Left hindlimb (tissue), 1 donor: ENCODE results near the gene GRM8.
"Not testable (repeated sequence)": the region's sequence is repeated elsewhere in the genome, so short reads cannot be mapped to it uniquely, and the experiment has no call there.

Experiments used
- DNase-seq: peaks from one replicate; pipeline ENCODE4 v3.0.0-alpha.2; 2018

GRM8 gene

GRCh38 chr7:127021857-127022256 is 230.9 kb downstream of the GRM8 start:
- DNase-seq = no peak

- DNase-seq = no peak
These were observed 231.6 kb downstream of the GRM8 start for GRCh38 chr7:127021019-127021738.

DNA sequence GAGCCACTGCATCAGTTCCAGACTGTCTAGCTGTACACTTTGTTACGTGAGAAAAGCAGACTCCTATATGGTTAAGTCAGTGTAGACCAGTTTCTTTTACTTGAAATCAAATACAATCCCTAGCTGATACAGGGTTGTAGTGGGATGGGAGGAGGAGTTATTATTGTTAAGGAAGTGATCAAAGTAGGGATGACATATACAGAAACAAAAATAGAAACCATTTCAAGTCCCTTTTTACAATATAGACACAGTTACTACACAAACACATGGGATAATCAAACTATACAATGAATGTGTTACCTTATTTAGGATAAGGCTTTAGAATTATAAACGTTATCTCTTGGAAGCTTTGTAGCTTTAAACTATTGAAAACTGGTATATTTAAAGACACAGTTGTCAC is 233.9 kb downstream of the GRM8 start:
- no peak for DNase-seq

GRCh38 chr7:127017196-127017595 is 235.5 kb downstream of the GRM8 start:
- DNase-seq = no peak

DNA sequence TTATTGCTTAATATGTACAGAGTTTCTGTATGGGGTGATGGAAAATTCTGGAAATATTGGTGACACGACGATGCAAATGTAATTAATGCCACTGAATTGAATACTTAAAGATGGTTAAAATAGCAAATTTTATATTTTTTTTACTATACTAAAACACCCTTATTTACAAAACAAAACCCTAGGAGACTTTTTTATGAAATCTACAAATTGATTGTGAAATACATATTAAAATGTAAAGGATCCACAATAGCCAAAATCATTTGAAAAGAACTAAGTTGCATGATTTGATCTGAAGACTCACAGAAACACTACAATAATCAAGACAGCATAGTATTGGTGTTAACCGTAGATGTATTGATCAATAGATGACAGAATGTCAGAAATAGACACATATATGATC is 252.0 kb downstream of the GRM8 start:
- no peak for DNase-seq

DNA sequence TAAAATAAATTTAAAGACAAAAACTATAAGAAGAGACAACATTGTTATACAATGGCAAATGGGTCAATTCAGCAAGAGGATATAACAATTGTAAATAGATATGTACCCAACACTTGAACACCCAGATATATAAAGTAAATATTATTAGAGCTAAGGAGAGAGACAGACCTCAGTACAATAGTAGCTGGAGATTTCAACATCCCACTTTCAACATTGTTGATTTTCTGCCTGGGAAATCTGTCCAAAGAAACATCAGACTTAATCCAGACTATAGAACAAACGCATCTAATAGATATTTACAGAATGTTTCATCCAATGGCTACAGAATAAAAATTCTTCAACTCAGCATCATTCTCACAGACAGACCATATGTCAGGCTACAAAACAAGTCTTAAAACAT is 256.1 kb downstream of the GRM8 start:
- DNase-seq = no peak

DNA sequence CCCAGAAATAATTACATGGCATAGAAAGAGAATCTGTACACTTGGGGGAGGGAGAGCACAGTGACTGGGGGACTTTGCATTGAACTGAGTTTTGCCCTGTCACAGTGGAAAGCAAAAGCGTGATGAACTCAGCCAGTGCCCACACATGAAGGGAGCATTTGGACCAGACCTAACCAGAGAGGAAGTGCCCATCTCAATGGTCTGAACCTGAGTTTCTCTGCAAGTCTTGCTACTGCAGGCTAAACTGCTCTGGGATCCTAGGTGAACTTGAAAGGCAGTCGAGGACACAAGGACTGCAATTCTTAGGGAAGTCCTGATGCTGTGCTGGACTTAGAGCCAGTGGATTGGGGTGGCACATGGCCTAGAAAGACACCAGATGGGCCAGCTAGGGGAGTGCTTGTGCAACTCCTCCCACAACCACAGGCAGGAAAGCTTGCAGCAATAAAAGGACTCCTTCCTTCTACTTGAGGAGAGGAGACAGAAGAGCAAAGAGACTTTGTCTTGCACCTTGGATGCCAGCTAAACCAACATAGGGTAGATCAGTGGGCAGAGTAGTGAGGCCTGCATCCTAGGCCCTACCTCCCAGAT is 259.0 kb downstream of the GRM8 start:
- no peak for DNase-seq

DNA sequence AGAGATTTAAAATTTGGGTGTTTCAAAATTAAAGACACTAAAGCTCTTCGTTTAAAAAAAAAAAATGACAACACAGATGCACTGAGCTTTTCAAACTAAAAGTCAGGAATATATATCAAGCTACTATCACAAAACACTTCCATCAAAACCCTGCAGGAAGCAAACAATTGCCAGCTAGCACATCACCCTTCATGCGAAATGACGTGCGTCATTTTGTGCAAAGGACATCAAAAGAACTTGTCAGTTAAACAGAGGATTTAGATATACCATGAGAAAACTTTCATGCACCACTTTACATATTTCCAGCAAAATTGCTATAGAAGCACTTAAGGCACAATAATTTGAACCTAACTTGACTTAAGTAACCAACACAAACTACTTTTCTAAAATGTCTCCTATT is 264.7 kb downstream of the GRM8 start:
- DNase-seq = no peak

DNA sequence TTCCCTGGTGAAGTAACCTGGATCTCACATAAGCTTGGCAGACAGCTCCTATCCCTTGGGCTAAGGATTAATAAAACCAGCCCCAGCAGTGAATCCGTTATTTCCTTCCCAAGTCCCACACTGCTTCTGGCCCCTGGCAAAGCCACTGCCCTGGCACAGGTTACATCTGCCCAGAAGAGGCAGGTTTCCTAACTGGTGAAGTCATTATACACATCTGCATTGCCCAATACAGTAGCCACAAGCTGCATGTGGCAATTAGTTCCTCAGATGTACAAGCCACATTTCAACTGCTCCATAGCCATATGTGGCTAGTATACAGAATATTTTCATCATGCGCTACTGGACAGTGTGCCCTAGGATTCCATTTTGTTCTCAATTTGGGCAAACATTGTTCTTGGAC is 273.0 kb downstream of the GRM8 start:
- no peak for DNase-seq

DNA sequence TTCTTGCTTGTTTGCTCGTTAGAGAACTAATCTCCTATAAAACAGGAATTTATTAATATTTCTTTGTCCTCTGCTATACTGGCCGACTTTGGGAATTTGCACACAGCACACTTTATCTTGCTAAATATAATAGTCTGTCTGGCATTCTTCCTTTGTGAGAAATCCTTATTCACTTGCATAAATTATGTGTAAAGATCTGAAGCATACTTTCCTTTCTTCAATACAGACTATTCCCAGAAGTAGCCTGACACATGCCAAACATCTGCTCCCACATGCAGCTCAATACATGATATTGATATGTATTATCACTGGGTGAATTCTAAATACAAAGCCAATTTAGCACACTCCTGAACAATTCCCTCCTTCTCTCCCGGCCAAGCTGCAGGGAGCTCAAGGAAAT is 273.9 kb downstream of the GRM8 start:
- no peak for DNase-seq

DNA sequence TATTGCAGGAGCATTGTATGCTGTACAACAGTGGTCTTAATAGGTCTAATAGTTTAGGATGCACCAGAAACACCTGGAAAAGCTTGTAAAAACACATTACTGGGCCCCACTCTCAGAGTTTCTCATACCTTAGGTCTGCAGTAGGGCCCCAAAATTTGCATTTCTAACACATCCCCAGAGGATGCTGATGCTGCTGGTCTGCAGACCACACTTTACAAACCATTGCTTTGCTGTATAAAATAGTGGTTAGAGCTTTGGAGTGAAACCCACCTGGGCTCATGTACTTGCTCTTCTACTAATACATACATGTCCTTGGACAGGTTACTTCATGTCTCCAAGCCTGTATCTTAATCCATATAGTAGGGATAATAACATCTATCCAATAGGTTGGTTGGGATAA is 279.7 kb downstream of the GRM8 start:
- no peak for DNase-seq

GRCh38 chr7:126972571-126972970 is 280.2 kb downstream of the GRM8 start:
- DNase-seq = no peak

DNA sequence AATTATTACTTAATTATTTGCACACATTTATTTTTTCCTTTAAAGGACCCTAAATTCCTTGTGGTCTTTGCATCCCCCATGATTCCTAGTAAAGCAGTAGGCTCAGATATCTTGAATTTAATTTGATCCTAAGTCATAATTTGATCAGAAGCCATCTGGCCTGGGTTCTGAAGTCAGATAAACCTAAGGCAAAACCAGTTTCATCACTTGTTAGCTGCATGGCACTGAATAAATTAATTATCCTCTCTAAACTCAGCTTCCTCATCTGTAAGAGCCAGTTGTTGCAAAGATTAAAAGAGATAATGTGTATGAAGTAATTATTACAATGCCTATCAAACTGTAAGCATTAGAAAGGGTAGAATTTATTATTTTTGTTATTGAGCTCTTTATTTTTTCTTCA is 293.1 kb downstream of the GRM8 start:
- no peak for DNase-seq

GRCh38 chr7:126958367-126958766 is 294.4 kb downstream of the GRM8 start:
- no peak for DNase-seq

- DNase-seq = no peak
These were observed 295.3 kb downstream of the GRM8 start for GRCh38 chr7:126957443-126957842.

DNA sequence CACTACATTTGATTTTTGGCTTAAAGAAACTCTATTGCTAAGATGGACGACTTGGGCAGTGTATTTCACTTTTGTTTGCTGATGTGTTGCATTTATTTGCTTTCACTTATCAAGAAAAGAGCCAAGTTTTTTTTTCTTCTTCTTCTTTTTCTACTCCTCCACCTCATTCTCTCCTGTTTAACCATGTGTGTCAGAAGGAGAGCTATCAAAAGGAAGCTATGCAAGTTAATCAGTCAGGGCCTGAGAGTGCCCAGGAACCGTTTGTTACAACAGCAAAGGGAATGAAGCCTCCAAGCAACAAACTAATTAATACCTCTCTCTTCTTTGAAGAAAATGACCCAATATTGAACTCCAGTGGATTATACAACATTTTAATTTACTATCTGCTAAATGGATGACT is 299.3 kb downstream of the GRM8 start:
- no peak for DNase-seq

DNA sequence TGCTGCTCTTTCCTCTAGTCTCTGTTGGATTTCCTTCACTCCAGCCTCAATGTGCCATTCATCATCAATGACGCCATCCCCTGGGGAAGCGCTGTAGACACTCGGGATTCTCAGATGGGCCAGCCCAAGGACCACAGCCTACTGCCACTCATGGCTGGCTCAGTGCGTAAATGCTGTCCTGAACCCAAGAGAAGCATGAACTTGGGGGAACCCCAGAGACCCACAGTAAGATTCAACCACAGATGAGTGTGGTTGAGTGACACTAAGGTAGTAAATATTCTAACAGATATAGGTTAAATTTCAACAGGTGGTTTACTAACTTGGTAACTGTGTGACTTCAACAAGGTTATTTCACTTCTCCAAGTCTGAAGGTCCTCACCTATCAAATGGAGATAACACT is 304.1 kb downstream of the GRM8 start:
- DNase-seq = no peak

GRCh38 chr7:126940723-126941307 is 311.9 kb downstream of the GRM8 start:
- DNase-seq = no peak

GRCh38 chr7:126937171-126937570 is 315.6 kb downstream of the GRM8 start:
- DNase-seq = no peak

DNA sequence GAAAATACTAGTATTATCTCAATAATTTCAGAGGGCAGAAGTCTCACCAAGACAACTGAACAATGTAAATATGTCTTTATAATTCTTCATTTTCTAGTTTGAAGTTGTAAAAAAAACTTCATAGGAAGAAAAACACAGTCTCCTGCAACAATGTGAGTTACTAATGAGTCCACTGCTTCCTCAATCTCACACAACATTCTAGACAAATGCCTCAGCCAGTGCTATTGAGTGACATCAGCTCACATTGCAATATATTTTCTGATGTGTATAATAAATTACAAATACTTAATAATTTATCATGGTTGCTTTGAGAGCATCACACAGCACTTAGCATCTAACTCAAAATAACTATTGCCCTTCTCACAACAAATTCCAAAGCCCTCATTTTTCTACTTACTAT is 321.2 kb downstream of the GRM8 start:
- DNase-seq = no peak

- DNase-seq = no peak
These were observed 322.6 kb downstream of the GRM8 start for GRCh38 chr7:126930166-126930565.

- no peak for DNase-seq
These were observed 328.3 kb downstream of the GRM8 start for GRCh38 chr7:126924477-126924876.

GRCh38 chr7:126911627-126912026 is 341.1 kb downstream of the GRM8 start:
- not testable (repeated sequence) for DNase-seq

DNA sequence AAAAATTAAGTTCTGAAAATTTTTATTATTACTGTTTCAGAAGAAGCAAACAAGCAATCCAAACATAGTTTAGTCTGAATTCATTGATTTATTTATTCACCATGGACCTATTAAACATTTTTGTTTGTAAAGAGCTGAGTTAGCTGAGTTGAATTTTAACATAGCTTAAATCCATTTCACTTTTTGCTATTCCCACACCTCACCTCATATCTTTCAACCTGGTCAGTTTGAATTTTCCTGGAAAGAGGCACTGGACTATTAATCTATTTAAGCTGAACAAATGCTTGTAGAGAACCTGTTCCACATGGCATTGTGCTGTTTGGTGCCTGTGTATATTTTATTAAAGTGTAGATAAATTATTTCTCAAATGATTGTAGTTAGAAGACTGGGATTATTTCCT is 344.2 kb downstream of the GRM8 start:
- DNase-seq = not testable (repeated sequence)

GRCh38 chr7:126907657-126908056 is 345.1 kb downstream of the GRM8 start:
- DNase-seq = not testable (repeated sequence)
